WTC11 (cell line): Measurements from ENCODE around the gene CEP76. TPM values are rescaled to one million over a fixed set of nuclear protein-coding genes. Genes with fewer than 3 reads are reported as not detected.

ENCODE experiments used
- ATAC-seq: fragments of 200-7000 bp; cut with Tn5 transposase; 2 replicates; pipeline ENCODE4 v1.10.0; 2021; ENCODE audit warnings: mild to moderate bottlenecking, moderate library complexity
- CTCF ChIA-PET: fragments of 300-600 bp; sonication (Branson Sonifier 250); formaldehyde crosslinking; loops from one replicate; lab custom pipeline; 2021; ENCODE audit warnings: antibody characterized with exemption; lab: Charles Lee
- POLR2A ChIA-PET: fragments of 350-600 bp; sonication (Branson Sonifier 250); formaldehyde crosslinking; loops from one replicate; lab custom pipeline; 2021; ENCODE audit warnings: antibody characterized with exemption; lab: Charles Lee
- DNase-seq: peaks from one replicate; pipeline ENCODE4 v3.0.0; 2021; ENCODE audit warnings: low spot score
- H3K27ac Mint-ChIP-seq: 2 replicates; pipeline ENCODE4 v1.8.0; 2021; ENCODE audit warnings: mixed read lengths
- H3K27me3 Mint-ChIP-seq: 2 replicates; pipeline ENCODE4 v1.8.0; 2021; ENCODE audit warnings: low read depth, mild to moderate bottlenecking, moderate library complexity, mixed read lengths
- H3K36me3 Mint-ChIP-seq: 2 replicates; pipeline ENCODE4 v1.8.0; 2021; ENCODE audit warnings: mixed read lengths
- H3K4me1 Mint-ChIP-seq: 2 replicates; pipeline ENCODE4 v1.8.0; 2022; ENCODE audit warnings: mixed read lengths
- H3K4me3 Mint-ChIP-seq: 2 replicates; pipeline ENCODE4 v1.8.0; 2021; ENCODE audit warnings: mild to moderate bottlenecking, moderate library complexity, mixed read lengths
- H3K9me3 Mint-ChIP-seq: 2 replicates; pipeline ENCODE4 v1.8.0; 2021; ENCODE audit warnings: mixed read lengths
- AFF4 ChIP-seq: sonication (generic); formaldehyde crosslinking; IDR thresholded peaks from 2 replicates; pipeline ENCODE4 v1.8.1; 2023; ENCODE audit warnings: mild to moderate bottlenecking, missing genetic modification reagents, borderline replicate concordance
- HMGA2 ChIP-seq: fragments of 250-450 bp; sonication (Bioruptor Pico); IDR thresholded peaks from 2 replicates; pipeline ENCODE4 v1.4.0; 2021; ENCODE audit warnings: mild to moderate bottlenecking, moderate library complexity
- HMGXB4 ChIP-seq: sonication (generic); formaldehyde crosslinking; IDR thresholded peaks from 2 replicates; pipeline ENCODE4 v1.8.1; 2023; ENCODE audit warnings: mild to moderate bottlenecking, moderate library complexity, missing genetic modification reagents
- NR2C2 ChIP-seq: sonication (generic); formaldehyde crosslinking; IDR thresholded peaks from 2 replicates; pipeline ENCODE4 v1.8.0; 2022; ENCODE audit warnings: mild to moderate bottlenecking, missing genetic modification reagents
- NR3C1 ChIP-seq: sonication (generic); formaldehyde crosslinking; conservative IDR thresholded peaks from 2 replicates; pipeline ENCODE4 v1.8.1; 2023; ENCODE audit warnings: low read depth, mild to moderate bottlenecking, missing genetic modification reagents
- RORB ChIP-seq: fragments of 250-450 bp; sonication (Bioruptor Pico); IDR thresholded peaks from 2 replicates; pipeline ENCODE4 v1.9.0; 2021; ENCODE audit warnings: mild to moderate bottlenecking
- SP1 ChIP-seq: sonication (generic); formaldehyde crosslinking; conservative IDR thresholded peaks from 2 replicates; pipeline ENCODE4 v1.8.1; 2022; ENCODE audit warnings: missing genetic modification reagents
- ZBTB21 ChIP-seq: sonication (generic); formaldehyde crosslinking; IDR thresholded peaks from 2 replicates; pipeline ENCODE4 v1.8.1; 2023; ENCODE audit warnings: mild to moderate bottlenecking, missing genetic modification reagents, borderline replicate concordance
- ZMAT4 ChIP-seq: fragments of 250-450 bp; sonication (Bioruptor Pico); IDR thresholded peaks from 2 replicates; pipeline ENCODE4 v1.9.0; 2021; ENCODE audit warnings: mild to moderate bottlenecking
- ZNF263 ChIP-seq: sonication (generic); formaldehyde crosslinking; IDR thresholded peaks from 2 replicates; pipeline ENCODE4 v1.8.1; 2022; ENCODE audit warnings: low read depth, mild to moderate bottlenecking, moderate library complexity, missing genetic modification reagents
- ZNF396 ChIP-seq: fragments of 250-450 bp; sonication (Bioruptor Pico); IDR thresholded peaks from 2 replicates; pipeline ENCODE4 v1.8.0; 2021; ENCODE audit warnings: mild to moderate bottlenecking, moderate library complexity, borderline replicate concordance
- ZNF423 ChIP-seq: fragments of 250-450 bp; sonication (Bioruptor Pico); IDR thresholded peaks from 2 replicates; pipeline ENCODE4 v2.1.2; 2022; ENCODE audit warnings: mild to moderate bottlenecking, moderate library complexity
- ZNF671 ChIP-seq: fragments of 250-450 bp; sonication (Bioruptor Pico); IDR thresholded peaks from 2 replicates; pipeline ENCODE4 v1.8.0; 2021; ENCODE audit warnings: mild to moderate bottlenecking
- total RNA-seq: library from RNA; stranded (reverse); gene quantifications from 3 replicates; pipeline ENCODE4 v1.2.3, GENCODE V29; 2021
- TF ChIP-seq, protein P1 (sequence below): sonication (generic); formaldehyde crosslinking; IDR thresholded peaks from 2 replicates; pipeline ENCODE4 v1.8.0; 2023; ENCODE audit warnings: mild to moderate bottlenecking, missing genetic modification reagents
- TF ChIP-seq, protein P2 (sequence below): fragments of 200-600 bp; IDR thresholded peaks from 2 replicates; pipeline ENCODE4 v1.8.0; 2022; ENCODE audit warnings: antibody characterized with exemption

The CEP76 gene
- total RNA-seq, 1 experiment from 2014 or later = 16.9 TPM

GRCh38 chr18:12737243-12737902 lies 34.9 kb upstream of the CEP76 start:
- Mint-ChIP-seq H3K27me3 (no peaks in the 10 kb centered on the region), H3K27ac (no peak overlapping the region), H3K36me3 (no peaks in the 10 kb centered on the region), H3K4me3 (no peak overlapping the region), H3K4me1 (no peaks in the 10 kb centered on the region), H3K9me3 (peaks cover 3% of the 10 kb centered on the region; the same call in 1 of the 2 replicates)
- CTCF ChIA-PET = interaction anchor here (0.7 to 2.2 kb wide), 4 partner anchors 11 to 197 kb away, joined by 3 to 8 read pairs (median 6); no protein-coding TSS in a partner anchor
- POLR2A ChIA-PET = interaction anchor here (0.8 kb wide), 1 partner anchor 35 kb away, joined by 3 read pairs; the partner anchor contains the start of genes CEP76 and PSMG2
- TF ChIP-seq ZNF423 (no peak), HMGA2 (CRISPR knock-in tag) (no peak), NR3C1 (CRISPR knock-in tag) (no peak), ZNF263 (CRISPR knock-in tag) (no peak), SP1 (CRISPR knock-in tag) (no peak), ZNF396 (no peak), HMGXB4 (CRISPR knock-in tag) (no peak), AFF4 (no peak), ZMAT4 (CRISPR knock-in tag) (no peak), ZNF671 (CRISPR knock-in tag) (no peak), ZBTB21 (CRISPR knock-in tag) (no peak), NR2C2 (CRISPR knock-in tag) (no peak), RORB (no peak)
- TF ChIP-seq, protein P1, sequence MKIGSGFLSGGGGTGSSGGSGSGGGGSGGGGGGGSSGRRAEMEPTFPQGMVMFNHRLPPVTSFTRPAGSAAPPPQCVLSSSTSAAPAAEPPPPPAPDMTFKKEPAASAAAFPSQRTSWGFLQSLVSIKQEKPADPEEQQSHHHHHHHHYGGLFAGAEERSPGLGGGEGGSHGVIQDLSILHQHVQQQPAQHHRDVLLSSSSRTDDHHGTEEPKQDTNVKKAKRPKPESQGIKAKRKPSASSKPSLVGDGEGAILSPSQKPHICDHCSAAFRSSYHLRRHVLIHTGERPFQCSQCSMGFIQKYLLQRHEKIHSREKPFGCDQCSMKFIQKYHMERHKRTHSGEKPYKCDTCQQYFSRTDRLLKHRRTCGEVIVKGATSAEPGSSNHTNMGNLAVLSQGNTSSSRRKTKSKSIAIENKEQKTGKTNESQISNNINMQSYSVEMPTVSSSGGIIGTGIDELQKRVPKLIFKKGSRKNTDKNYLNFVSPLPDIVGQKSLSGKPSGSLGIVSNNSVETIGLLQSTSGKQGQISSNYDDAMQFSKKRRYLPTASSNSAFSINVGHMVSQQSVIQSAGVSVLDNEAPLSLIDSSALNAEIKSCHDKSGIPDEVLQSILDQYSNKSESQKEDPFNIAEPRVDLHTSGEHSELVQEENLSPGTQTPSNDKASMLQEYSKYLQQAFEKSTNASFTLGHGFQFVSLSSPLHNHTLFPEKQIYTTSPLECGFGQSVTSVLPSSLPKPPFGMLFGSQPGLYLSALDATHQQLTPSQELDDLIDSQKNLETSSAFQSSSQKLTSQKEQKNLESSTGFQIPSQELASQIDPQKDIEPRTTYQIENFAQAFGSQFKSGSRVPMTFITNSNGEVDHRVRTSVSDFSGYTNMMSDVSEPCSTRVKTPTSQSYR (CRISPR knock-in tag) = no peak
- TF ChIP-seq, protein P2, sequence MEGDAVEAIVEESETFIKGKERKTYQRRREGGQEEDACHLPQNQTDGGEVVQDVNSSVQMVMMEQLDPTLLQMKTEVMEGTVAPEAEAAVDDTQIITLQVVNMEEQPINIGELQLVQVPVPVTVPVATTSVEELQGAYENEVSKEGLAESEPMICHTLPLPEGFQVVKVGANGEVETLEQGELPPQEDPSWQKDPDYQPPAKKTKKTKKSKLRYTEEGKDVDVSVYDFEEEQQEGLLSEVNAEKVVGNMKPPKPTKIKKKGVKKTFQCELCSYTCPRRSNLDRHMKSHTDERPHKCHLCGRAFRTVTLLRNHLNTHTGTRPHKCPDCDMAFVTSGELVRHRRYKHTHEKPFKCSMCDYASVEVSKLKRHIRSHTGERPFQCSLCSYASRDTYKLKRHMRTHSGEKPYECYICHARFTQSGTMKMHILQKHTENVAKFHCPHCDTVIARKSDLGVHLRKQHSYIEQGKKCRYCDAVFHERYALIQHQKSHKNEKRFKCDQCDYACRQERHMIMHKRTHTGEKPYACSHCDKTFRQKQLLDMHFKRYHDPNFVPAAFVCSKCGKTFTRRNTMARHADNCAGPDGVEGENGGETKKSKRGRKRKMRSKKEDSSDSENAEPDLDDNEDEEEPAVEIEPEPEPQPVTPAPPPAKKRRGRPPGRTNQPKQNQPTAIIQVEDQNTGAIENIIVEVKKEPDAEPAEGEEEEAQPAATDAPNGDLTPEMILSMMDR = no peak
- no peak for DNase-seq
- no peak for ATAC-seq
